Spleen (tissue), 11 donors: ENCODE measurements around the gene FAM107A. TPM values are rescaled to one million over a fixed set of nuclear protein-coding genes. Genes with fewer than 3 reads are reported as not detected.

Experiments used
- DNase-seq: peaks from one replicate; pipeline ENCODE4 v3.0.0-alpha.2; 2020
- H3K27ac ChIP-seq, 8 donors: fragments of 200-600 bp; sonication (generic) in 7 of 8; 1 replicate in 4 of 8; 2 replicates in 4 of 8; pipeline versions ENCODE4 v1.5.0 to v1.8.0; 2016 to 2021; ENCODE audit warnings: inconsistent platforms in 4 of 8, mild to moderate bottlenecking in 4 of 8, moderate library complexity in 1 of 8
- H3K27me3 ChIP-seq, 7 donors: fragments of 200-600 bp; sonication (generic) in 6 of 7; replicated peaks in 1 of 7; 1 replicate in 4 of 7; 2 replicates in 3 of 7; pipeline versions ENCODE4 v1.5.0 to v1.8.0; 2016 to 2021; ENCODE audit warnings: inconsistent platforms in 3 of 7, mild to moderate bottlenecking in 1 of 7
- H3K36me3 ChIP-seq, 6 donors: fragments of 200-600 bp; sonication (generic) in 5 of 6; 1 replicate in 4 of 6; 2 replicates in 2 of 6; pipeline versions ENCODE4 v1.5.0 to v1.8.0; 2016 to 2021; ENCODE audit warnings: inconsistent platforms in 2 of 6
- H3K4me1 ChIP-seq, 6 donors: fragments of 200-600 bp; sonication (generic) in 5 of 6; 1 replicate in 3 of 6; 2 replicates in 3 of 6; pipeline versions ENCODE4 v1.5.0 to v1.8.0; 2016 to 2021; ENCODE audit warnings: inconsistent platforms in 3 of 6
- H3K4me3 ChIP-seq, 8 donors: fragments of 200-600 bp; sonication (generic) in 7 of 8; 1 replicate in 4 of 8; 2 replicates in 4 of 8; pipeline versions ENCODE4 v1.5.0 to v1.8.0; 2016 to 2021; ENCODE audit warnings: inconsistent platforms in 4 of 8, mild to moderate bottlenecking in 4 of 8, moderate library complexity in 2 of 8
- H3K9me3 ChIP-seq, 8 donors: fragments of 200-600 bp; sonication (generic) in 7 of 8; 1 replicate in 4 of 8; 2 replicates in 4 of 8; pipeline versions ENCODE4 v1.5.0 to v1.8.0; 2016 to 2021; ENCODE audit warnings: inconsistent platforms in 4 of 8
- CTCF ChIP-seq, 11 experiments: fragments of 200-600 bp in 7 of 11; fragments of 450-650 bp in 4 of 11; sonication (generic) in 4 of 11; IDR thresholded peaks in 8 of 11; conservative IDR thresholded peaks in 3 of 11; 1 replicate in 7 of 11; 2 replicates in 4 of 11; pipeline versions ENCODE4 v1.4.0 to v1.8.0; 2016 to 2021; ENCODE audit warnings: antibody characterized with exemption in 11 of 11, inconsistent platforms in 4 of 11, mild to moderate bottlenecking in 1 of 11
- POLR2A ChIP-seq, 3 donors: fragments of 450-650 bp; IDR thresholded peaks; one replicate each; pipeline ENCODE4 v1.5.1; 2017; ENCODE audit warnings: antibody characterized with exemption in 3 of 3, mild to moderate bottlenecking in 1 of 3
- POLR2AphosphoS5 ChIP-seq, 3 donors: sonication (generic); formaldehyde crosslinking; IDR thresholded peaks; one replicate each; pipeline ENCODE4 v1.5.1; 2017; ENCODE audit warnings: antibody characterized with exemption in 3 of 3
- WGBS, 5 donors: extraction: QIAGEN DNeasy Blood & Tissue Kit in 3 of 5; methylation state at CpG; one replicate each; pipeline versions ENCODE4 v1.1.5 to v1.1.7; 2013 to 2018; 5-methylcytosine and 5-hydroxymethylcytosine counted together
- intact Hi-C: fragments of 100-400 bp; cut with DNase I; formaldehyde crosslinking; loops from one replicate; pipeline ENCODE4 v1.15.0; 2023; ENCODE audit warnings: low total_unique reads
- polyA plus RNA-seq, 3 donors: library from polyadenylated mRNA; stranded (reverse); fragments of 200-250 nt; gene quantifications; one replicate each; pipeline ENCODE4 v1.2.1, GENCODE V29; 2013
- total RNA-seq, 7 donors: library from RNA; depleted of rRNA in 3 of 7; stranded (reverse); fragments of >200 nt in 3 of 7; fragmentation: NEBNext Ultra II Directional in 4 of 7; extraction: Animal tissue kit (Norgen Biotek cat#: 25700) in 4 of 7; gene quantifications; one replicate each; pipeline versions ENCODE4 v1.1.0 to v1.2.1, GENCODE V29; 2016 to 2021
- donor health status: healthy with polysubstance abuse.
- donor health status: DM: no; HTN: no; CAD: no; lungs with moderate emphysema.
- donor health status: DM: no; HTN: no; CAD: no.
- donor health status: Bipolar disorder and iron deficiency.
- donor health status: healthy.
- donor health status: DM: no; HTN: no; CAD: no.
- donor health status: DM: yes; HTN: yes; CAD: no.

Gene FAM107A
- total and polyA plus RNA-seq, 10 donors, result 5.7 to 47.7 (median 27.0) TPM

GRCh38 chr3:58559586-58559985 is 17.6 kb downstream of the FAM107A start:
- Histone ChIP-seq H3K9me3 (no peaks in the 10 kb centered on the region), H3K27ac (no peak overlapping the region), H3K27me3 (no peaks in the 10 kb centered on the region), H3K4me1 (no peaks in the 10 kb centered on the region), H3K36me3 (peaks cover 0 to 20% (median 0%) of the 10 kb centered on the region in 6 donors), H3K4me3 (no peak overlapping the region)
- no peak for DNase-seq
- WGBS, 5 donors, result 78 to 98% (median 87%) methylated on average over 5 of the region's 5 CpGs
- intact Hi-C loops, result no loop called here
- TF ChIP-seq POLR2AphosphoS5 (IDR thresholded peaks at IDR 0.05) (no peak), CTCF (IDR thresholded peaks at IDR 0.05 in 8 of 11, conservative IDR thresholded peaks at IDR 0.05 in 3 of 11) (no peak), POLR2A (IDR thresholded peaks at IDR 0.05) (no peak)

- H3K4me1 ChIP-seq, result no peaks in the 10 kb centered on the region
- TF ChIP-seq POLR2AphosphoS5 (IDR thresholded peaks at IDR 0.05) (no peak), POLR2A (IDR thresholded peaks at IDR 0.05) (no peak), CTCF (IDR thresholded peaks at IDR 0.05 in 8 of 11, conservative IDR thresholded peaks at IDR 0.05 in 3 of 11) (no peak)
- intact Hi-C loops, result no loop called here
- H3K27me3 ChIP-seq, result no peaks in the 10 kb centered on the region
- H3K27ac ChIP-seq, result no peak overlapping the region
- H3K4me3 ChIP-seq, result no peak overlapping the region
- H3K9me3 ChIP-seq, result peaks cover 0 to under 1% (median 0%) of the 10 kb centered on the region in 8 donors
- no peak for DNase-seq
- WGBS, 5 donors, result 87 to 94% (median 92%) methylated on average over 6 of the region's 6 CpGs
- H3K36me3 ChIP-seq, result peaks cover 0 to 3% (median 0%) of the 10 kb centered on the region in 6 donors
Measured at GRCh38 chr3:58557491-58557890, 19.7 kb downstream of the FAM107A start.

- TF ChIP-seq CTCF (IDR thresholded peaks at IDR 0.05 in 8 of 11, conservative IDR thresholded peaks at IDR 0.05 in 3 of 11) (no peak), POLR2AphosphoS5 (IDR thresholded peaks at IDR 0.05) (no peak), POLR2A (IDR thresholded peaks at IDR 0.05) (no peak)
- no peak for DNase-seq
- no peaks in the 10 kb centered on the region for H3K27me3 ChIP-seq
- no peak overlapping the region for H3K4me3 ChIP-seq
- no peaks in the 10 kb centered on the region for H3K4me1 ChIP-seq
- intact Hi-C loops, result no loop called here
- peaks cover 0 to 8% (median 0%) of the 10 kb centered on the region in 8 donors for H3K9me3 ChIP-seq
- WGBS, 5 donors, result 61 to 75% (median 68%) methylated on average over 6 of the region's 6 CpGs
- H3K36me3 ChIP-seq, result no peaks in the 10 kb centered on the region
- H3K27ac ChIP-seq, result no peak overlapping the region
Measured at GRCh38 chr3:58556761-58557221, 20.4 kb downstream of the FAM107A start.

- no peak for DNase-seq
- Histone ChIP-seq H3K27me3 (no peaks in the 10 kb centered on the region), H3K9me3 (peaks cover 0 to 14% (median 0%) of the 10 kb centered on the region in 8 donors), H3K27ac (no peak overlapping the region), H3K4me1 (no peaks in the 10 kb centered on the region), H3K4me3 (no peak overlapping the region), H3K36me3 (no peaks in the 10 kb centered on the region)
- TF ChIP-seq POLR2A (IDR thresholded peaks at IDR 0.05) (no peak), POLR2AphosphoS5 (IDR thresholded peaks at IDR 0.05) (no peak), CTCF (IDR thresholded peaks at IDR 0.05 in 8 of 11, conservative IDR thresholded peaks at IDR 0.05 in 3 of 11) (no peak)
- WGBS, 5 donors, result 87 to 90% (median 90%) methylated on average over 5 of the region's 5 CpGs
- intact Hi-C loops, result no loop called here
Measured at GRCh38 chr3:58556001-58556400, 21.2 kb downstream of the FAM107A start.
